ENCODE measurements around the gene MAST3.
A peak's percentile ranks its signal among the peaks of the same experiment; 100 is the strongest.
"Not testable (repeated sequence)": the region's sequence is repeated elsewhere in the genome, so short reads cannot be mapped to it uniquely, and the experiment has no call there.

MAST3 gene

DNA sequence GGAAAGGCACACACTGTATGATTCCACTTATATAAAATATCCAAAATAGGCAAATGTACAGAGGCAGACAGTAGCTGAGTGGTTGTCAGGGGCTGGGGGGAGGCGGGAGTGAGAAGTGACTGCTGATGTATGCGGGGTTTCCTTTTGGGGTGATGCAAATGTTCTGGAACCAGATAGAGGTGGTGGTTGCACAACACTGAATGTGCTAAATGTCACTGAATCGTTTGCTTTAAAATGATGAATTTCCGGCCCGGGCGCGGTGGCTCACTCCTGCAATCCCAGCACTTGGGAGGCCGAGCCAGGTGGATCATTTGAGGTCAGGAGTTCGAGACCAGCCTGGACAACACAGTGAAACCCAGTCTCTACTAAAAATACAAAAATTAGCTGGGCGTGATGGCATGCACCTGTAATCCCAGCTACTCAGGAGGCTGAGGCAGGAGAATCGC is 8.5 kb upstream of the MAST3 start:
- DNase-seq = not testable (repeated sequence)

DNA sequence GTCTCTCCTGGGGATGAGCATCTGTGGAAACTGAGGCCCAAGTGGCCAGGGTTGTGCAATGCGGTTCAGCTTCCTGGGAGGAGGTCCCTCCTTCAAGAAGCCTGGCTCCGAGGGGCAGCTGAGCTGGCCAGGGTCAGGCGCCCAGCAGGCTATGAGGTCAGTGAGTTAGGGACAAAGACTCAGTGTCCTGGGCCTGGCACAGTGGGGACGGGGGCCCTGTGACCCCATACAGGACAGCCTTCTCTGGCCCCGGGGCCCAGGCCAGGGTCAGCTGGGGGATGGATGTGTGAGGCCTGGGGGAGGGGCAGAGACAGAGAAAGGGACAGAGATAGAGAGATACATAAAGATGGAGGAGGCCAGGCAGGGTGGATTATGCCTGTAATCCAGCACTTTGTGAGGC is 7.9 kb upstream of the MAST3 start:
- DNase-seq = no peak

DNA sequence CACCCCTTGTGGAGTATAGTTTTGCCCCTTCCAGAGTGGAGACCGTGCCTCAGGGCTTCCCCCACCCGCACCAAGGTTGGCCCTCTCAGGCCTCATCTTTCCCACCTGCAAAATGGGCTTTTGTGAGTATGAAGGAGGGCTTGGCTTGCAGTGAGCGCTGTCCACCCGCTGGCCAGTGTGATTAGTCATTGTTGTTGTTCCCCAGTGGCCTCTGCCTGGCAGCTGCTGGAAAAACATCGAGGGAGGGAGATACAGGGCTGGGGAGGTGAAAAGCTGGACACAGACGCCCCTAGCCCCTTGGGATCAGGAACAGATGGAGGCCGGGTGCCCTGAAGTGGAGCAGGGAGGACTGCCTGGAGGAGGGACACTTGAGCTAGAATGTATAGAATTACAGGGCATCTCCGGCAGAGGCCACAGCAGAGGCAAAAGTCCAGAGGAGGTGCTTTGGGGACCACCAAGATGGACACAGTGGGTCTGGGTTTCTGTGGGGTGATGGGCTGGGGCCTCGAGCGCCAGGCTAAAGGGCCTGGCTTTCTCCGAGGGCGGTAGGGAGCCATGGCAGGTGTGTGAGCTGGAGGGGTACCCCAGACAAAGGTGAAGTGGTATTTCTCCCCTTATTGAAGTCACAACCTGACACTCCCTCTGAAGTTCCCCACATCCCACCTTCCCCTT is 6.9 kb upstream of the MAST3 start:
- no peak for DNase-seq

DNA sequence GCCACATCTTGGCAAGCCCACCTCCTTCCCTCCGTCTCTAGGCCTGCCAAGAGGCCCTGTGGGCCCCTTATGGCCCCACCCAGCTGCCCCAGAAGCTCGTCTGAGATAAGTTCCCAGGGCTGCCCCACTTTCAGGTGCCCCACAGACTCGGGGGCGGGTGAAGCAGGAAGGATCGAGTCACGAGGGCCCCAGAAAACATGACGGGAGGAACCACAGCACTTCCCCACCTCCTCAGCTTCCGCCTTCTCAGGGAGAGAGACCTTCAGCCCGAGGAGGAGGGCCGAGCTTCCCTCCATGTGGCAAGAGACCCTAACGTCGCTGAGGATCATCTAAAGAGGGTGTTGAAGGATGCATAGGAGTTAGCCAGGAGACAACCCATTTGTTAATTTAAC is 6.4 kb upstream of the MAST3 start:
- no peak for DNase-seq

DNA sequence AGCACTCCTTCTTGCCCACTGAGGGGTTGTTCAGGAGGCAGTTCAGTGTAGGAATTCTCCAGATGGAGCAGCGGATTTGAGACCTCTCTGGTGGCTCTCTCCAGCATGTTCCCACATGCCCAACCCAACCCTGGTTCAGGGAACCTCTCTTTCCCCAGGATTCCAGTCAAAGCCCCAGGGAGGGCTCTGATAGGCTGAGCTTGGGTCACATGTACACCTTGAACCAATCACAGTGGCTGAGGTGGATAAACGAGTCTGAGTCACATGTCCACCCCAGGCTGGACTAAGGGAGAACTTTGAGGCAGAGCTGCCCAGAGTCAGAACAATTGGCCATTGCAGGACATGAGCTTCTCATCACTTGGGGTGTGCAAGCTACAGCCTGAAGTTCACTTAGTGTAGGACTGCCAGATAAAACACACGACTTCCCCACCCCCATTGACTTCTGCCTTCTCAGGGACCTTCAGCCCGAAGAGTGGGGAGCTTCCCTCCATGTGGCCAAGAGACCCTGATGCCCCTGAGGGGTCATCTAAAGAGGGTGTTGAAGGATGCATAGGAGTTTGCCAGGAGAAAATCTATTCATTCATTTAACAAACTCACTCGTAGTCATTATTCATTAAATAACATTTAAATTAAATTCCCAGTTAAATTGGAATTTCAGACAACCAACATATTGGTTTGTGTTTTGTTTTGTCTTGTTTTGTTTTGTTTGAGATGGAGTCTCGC is 4.0 kb upstream of the MAST3 start:
- DNase-seq = no peak

DNA sequence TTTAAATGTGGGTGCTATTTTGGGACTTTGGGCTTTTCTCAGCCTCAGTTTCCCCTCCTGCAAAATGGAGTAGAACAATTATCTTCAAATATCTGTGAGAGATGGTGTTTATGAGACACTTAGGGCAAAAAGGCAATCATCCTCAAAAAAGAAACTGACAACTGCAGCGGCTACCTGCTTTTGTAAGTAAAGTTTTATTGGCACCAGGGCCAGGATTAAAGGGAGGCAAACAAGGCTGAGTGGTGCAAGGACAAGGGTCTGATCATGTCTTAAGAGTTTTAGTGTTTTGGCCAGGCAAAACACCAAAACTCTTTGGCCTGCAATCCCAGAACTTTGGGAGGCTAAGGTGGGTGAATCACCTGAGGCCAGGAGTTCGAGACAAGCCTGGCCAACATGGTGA is 1.3 kb upstream of the MAST3 start:
- no peak for DNase-seq

DNA sequence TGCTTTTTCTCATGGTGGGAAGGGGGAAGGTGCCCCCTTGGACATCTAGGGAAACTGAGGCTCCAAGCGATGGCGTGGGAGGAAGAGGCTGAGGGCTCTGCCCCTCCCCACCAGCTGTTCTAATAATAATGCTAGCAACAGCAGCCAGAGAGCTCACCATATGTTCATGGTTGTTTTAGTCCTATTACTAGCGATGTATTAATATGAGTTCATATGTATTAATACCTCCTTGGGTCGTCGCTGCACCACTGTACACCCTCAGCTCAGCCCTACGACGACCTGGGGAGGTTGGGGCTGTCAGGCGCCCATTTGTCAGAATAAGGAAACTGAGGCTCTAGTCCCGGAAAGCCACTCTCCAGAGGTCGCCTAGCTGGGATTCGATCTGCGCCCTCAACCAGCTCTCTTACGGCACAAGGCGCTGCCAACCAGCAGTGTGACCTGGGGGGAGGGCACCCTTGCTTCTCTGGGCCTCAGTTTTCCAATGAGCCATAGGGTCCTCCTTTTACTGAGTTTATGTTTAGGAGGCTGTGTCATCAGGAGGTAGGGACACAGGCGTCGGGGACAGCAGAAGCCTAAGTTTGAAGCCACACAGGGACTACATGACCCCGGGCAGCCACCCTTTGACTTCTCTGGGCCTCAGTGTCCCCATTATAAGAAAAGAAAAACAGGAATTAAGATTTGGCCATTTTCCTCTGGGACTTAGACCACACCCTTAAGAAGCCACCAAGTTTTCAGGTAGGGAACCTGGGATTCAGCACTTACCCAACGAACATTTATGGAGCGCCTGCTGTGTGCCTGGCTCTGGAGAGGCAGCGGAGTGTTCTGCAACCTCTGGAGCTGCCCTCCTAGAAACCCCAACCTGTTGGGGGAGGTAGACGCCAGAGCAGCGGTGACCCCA is 664 bp downstream of the MAST3 start:
- no peak for DNase-seq

DNA sequence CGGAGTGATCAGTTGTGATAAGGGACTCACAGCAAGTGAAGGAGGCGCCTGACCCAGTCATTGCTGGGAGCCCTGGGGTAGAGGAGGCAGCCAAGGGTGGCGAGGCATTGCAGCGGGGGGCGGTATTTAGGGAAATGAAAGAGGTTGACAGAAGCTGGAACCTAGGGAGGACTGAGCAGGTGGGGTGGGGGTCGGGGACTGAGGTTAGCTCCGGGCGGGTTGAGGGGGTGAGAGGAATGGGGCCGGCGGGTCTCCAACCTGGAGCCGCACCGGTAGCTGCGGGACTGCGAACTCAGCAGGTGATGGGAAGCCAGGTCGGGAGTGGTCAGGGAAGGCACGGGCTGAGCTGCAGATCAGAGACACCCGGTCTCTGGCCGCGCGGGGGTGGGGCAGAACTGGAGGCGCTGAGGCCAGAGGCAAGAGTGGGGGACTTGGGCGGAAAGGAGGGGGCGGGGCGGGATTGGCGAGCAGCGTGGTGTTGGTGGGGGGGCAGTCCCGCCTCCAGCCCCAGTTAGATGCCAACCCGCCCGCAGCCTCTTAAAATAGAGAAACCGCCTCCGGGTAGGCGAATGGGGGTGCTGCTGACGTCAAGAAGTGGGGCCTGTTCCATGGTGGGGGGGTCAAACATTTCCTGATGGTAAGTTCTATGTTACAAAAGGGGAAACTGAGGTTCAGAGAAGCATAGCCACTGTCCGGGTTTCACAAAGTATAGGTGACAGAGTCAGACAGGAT is 1.5 kb downstream of the MAST3 start:
- no peak for DNase-seq

DNA sequence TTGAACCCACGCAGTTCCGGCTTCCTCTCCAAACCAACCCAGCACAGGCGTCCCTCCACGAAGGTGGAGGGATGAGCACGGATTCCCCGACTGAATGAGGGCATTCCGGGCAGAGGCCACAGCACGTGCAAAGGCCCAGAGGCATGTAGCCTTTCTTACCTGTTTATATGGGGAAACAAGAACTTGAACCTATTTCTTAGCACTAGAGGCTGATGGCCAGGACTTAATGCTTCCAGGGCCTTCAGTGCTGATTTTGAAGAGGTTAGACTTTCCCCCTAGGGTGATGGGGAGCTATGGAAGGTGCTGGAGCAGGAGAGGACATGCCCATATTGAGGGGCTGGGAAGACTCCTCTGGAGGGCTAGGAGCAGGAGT is 2.0 kb downstream of the MAST3 start:
- DNase-seq = no peak

DNA sequence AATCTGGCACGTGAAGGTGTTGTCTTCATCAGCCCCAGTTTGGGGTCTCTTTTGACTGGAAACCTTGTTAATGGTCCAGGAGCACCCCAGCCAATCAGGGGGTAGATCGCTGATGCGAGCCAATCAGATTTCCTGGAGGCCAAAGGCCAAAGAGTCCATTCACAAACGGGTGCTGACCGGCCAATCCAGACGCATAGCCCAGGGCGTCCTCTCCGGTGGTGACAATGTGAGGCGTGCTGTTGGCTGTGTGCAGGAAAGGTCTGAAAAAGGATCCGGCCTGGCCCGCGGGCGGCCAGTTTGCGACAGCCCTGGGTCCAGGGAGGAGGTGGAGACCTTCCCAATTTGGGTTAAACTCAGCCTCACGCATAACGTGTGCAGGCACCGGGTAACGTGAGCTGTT is 3.1 kb downstream of the MAST3 start:
- no peak for DNase-seq

DNA sequence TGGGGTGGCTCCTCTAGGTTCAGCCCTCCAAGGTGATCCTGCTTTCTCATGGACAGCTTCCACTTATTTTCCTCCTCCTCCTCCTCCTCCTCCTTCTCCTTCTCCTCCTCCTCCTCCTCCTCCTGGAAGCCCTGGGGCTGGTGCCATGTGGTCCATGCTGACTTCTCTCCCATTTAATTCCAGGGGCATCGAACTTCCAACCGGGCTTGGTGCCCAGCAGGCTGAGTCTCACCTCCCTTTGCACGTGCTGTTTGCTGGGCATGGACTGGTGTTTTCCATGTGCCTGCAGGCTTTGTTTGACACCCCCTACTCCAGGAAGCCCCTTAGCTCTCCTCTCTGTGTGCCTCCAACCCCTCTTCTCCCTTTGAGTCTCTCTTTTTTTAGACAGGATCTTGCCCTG is 3.7 kb downstream of the MAST3 start:
- no peak for DNase-seq

DNA sequence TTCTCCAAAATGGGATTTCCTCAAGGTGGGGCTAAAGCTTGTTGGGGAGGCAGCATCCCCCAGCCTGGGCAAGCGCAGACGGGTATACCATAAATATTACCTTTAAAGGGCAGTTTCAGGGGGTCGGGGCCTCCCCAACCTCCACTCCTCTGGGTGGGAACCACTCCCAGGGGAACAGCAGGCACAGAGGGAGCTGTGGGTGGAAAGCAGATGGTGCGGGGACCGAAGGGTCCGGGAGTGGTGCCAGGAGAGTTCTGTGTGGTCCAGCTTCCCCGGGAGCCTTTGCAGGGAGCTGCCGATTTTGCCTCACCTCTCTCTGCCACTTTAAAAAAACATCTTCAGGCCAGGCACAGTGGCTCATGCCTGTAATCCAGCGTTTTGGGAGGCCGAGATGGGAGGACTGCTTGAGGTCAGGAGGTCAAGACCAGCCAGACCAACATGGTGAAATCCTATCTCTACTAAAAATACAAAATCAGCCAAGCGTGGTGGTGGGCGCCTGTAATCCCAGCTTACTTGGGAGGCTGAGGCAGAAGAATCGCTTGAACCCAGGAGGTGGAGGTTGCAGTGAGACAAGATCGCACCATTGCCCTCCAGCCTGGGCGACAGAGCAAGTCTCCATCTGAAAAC is 5.5 kb downstream of the MAST3 start:
- no peak for DNase-seq

DNA sequence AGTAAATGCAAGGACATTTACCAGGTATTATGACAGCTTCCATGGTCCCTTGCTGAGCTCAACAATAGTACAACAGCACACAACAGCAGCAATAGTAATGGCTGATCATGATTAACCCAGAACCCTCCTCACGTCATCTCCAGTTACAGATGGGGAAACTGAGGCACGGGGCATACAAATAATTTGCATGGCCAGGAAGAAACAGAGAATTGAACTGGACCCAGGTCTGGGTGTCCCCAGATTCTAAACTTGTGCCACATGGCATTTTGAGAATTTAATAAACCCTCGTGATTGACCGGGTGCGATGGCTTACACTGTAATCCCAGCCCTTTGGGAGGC is 7.2 kb downstream of the MAST3 start:
- no peak for DNase-seq

DNA sequence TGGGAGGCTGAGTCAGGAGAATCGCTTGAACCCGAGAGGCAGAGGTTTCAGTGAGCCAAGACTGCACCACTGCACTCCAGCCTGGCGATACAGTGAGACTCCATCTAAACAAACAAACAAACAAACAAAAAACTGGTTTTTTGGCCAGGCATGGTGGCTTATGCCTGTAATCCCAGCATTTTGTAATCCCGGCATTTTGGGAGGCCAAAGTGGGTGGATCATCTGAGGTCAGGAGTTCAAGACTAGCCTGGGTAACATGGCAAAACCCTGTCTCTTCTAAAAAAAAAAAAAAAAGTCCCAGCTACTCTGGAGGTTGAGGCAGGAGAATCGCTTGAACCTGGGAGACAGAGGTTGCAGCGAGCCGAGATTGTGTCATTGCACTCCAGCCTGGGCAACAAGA is 7.7 kb downstream of the MAST3 start:
- not testable (repeated sequence) for DNase-seq

DNA sequence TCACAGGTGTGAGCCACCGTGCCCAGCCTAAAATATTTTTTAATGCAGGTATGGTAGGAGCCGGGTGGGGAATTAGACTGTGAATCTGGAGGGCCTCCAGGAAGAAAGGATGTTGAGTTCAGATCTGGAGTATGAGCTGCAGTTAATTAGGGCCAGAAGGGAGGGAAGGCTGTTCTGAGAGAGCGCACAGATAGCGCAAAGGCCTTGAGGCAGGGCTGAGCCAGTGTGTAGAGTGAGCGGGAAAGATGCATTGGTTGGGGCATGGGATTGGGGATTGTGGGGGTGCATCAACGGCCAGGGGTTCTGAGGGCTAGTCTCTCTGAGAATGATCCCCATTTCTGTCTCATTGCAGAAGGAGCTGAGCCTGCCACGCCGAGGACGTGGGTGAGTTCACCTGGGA is 9.7 kb downstream of the MAST3 start:
- DNase-seq = no peak

DNA sequence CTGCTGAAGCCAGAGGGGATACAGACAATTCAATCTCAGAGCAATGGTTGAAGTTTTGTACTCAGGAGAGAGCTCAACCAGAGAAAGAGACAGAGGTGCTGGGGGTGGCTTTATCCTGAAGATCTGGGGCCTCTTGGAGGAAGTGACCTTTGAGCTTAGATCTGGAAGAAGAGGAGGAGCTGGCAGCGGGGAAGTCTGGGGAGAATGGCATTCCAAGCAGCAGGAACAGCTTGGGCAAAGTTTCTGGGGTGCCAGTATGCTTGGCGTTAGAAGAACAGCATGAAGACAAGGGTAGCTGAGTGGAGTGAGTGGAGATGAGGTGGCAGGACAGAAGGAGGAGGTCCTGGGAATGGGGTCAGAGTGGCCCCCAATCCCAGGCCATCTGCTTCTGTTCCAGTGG is 11.3 kb downstream of the MAST3 start:
- no peak for DNase-seq

DNA sequence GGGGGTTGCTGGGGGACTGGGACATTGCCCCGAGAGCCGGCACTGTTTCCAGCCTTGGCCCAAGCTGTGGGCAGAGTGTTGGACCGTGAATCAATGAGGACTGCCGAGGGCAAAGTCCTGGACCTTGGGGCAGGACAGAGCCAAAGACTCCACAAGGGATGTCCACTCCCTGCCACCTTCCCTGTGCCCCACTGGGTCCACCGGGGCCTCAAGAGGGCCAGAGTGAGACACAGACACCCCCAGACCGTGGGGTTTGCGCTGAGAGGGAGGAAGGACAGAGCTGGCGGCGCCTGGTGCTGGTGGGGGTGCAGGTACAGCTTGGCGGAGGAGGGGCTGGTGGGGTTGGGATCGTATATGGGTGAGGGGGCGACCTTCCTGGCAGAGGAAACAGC is 11.8 kb downstream of the MAST3 start:
- DNase-seq = no peak

DNA sequence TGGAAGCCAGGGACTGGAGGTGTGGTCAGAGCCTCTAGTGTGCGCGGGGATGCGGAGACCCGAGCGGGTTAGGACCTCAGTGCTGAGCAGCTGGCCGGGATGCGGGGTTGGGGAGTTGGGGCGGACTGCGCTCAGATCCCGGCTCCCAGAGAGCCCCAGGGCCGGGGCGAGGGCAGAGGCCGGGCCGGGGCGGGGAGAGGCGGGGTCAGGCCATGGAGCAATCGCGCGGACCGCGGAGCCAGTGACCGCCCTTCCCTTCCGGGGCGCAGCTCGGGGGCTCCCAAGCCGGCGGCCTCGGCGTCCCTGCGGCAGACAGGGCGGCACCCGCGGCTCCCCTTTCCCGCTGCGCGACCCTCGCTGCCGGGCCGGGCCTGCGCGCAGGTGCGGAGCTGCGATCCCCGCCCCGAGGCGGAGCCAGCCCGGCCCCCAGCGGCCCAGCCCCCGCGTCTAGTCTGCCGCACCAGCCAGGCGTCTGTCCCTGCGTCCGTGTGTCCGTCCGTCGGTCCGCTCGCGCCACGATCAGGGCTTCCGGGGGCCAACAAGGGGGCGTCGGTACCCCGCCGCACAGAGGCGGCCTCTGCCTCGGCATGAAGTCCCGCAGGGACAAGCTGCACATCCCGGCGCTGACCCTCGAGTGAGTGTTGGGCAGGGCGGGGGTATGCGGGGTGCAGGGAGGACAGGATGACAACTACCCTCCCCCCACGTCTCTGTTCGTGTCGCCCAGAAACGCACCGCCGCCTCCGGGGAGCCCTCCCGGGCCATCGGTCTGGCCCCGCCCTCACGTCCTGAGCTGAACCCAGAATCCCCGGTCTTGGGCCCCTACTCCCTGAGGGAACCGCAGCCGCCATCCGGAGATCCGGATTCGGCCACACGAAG is 12.4 kb downstream of the MAST3 start:
- no peak for DNase-seq

DNA sequence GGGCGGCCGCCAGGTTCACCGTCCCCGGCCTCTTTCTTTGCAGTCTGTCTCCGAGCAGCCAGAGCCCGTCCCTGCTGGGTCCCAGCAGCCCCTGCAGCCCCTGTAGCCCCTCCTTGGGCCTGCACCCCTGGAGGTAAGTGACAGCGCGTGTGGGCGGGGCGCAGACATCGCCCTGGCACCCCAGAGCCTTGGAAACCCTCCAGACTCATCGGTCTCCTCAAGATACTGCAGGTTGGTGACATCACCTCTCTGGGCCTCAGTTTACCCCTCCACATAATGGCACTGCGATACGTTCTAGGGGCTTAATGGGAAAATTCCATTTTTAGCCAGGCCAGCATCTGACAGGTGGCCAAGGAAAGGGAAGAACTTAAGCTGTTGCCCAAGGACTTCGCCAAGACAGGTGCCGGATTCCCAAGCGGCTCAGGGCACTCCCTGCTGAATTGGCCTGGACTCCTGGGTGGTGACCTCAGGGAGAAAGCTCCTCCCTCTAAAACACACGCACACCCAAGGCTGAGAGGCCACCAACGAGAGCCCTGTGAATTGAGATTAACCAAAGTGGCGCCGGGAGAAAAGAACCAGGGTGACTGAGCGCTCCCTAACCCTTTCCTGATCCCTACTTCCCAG is 13.1 kb downstream of the MAST3 start:
- no peak for DNase-seq

DNA sequence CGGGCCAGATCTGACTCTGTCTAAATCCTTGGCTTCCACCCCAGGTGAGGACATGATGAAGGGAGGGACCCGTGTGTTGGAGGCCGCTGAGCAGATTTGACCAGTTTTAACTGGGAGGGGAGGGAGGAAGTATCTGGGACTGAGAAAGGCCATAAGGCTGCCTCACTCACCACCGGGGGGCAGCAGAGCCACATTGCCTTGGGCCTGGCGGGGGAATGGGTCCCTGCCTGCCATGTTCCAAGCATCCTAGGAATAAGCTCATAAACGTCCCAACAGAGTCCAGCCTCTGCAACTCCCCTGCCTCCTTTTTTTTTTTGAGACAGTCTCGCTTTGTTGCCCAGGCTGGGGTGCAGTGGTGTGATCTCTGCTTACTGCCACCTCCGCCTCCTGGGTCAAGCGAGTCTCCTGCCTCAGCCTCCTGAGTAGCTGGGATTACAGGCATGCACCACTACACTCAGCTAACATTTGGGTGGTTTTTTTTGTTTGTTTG is 15.5 kb downstream of the MAST3 start:
- peak; percentile 80 for DNase-seq

DNA sequence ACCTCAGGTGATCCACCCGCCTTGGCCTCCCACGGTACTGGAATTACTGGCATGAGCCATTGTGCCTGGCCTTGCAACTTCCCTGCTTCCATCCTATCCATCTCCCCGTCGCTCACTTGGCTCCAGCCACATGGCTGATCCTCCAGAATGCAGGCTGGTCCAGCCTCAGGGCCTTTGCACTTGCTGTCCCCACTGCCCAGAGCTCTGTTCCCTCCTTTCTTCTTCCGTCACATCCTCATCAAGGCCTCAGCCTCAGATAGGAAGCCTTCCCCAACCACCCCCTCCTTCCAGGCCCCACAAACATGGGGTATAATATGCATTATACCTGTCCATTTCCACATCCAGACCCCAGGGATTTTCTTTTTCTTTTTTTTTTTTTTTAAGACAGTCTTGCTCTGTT is 16.2 kb downstream of the MAST3 start:
- DNase-seq = no peak
